H9 (cell line): ENCODE data around the gene SMIM9. TPM values are rescaled to one million over a fixed set of nuclear protein-coding genes. Genes with fewer than 3 reads are reported as not detected.

Experiments used
- DNase-seq: peaks from one replicate; pipeline ENCODE4 v3.0.0-alpha.2; 2017
- H2AFZ ChIP-seq: one replicate; pipeline ENCODE4 v1.6.1; 2013; ENCODE audit warnings: mild to moderate bottlenecking, low read length, control low read depth, moderate library complexity
- H2AK5ac ChIP-seq: 2 replicates; pipeline ENCODE4 v1.6.1; 2013; ENCODE audit warnings: low read length, control low read depth, mixed read lengths; ENCODE audit not compliant: insufficient read length
- H2BK120ac ChIP-seq: one replicate; pipeline ENCODE4 v1.6.1; 2013; ENCODE audit warnings: low read depth, mild to moderate bottlenecking, low read length, control low read depth, inconsistent platforms; ENCODE audit not compliant: poor library complexity, severe bottlenecking
- H2BK12ac ChIP-seq: 2 replicates; pipeline ENCODE4 v1.6.1; 2013; ENCODE audit warnings: low read length, control low read depth, mixed read lengths, low read depth; ENCODE audit not compliant: insufficient read length
- H2BK15ac ChIP-seq: 2 replicates; pipeline ENCODE4 v1.6.1; 2013; ENCODE audit warnings: low read depth, low read length, control low read depth
- H2BK20ac ChIP-seq: one replicate; pipeline ENCODE4 v1.6.1; 2013; ENCODE audit warnings: low read depth, mild to moderate bottlenecking, low read length, control low read depth, inconsistent platforms; ENCODE audit not compliant: poor library complexity, severe bottlenecking
- H2BK5ac ChIP-seq: 2 replicates; pipeline ENCODE4 v1.6.1; 2013; ENCODE audit warnings: low read length, control low read depth, mixed read lengths; ENCODE audit not compliant: insufficient read length
- H3K14ac ChIP-seq: 2 replicates; pipeline ENCODE4 v1.6.1; 2013; ENCODE audit warnings: low read length, control low read depth; ENCODE audit not compliant: insufficient read depth
- H3K18ac ChIP-seq: 2 replicates; pipeline ENCODE4 v1.6.1; 2013; ENCODE audit warnings: low read depth, mild to moderate bottlenecking, mixed read lengths, low read length, control low read depth; ENCODE audit not compliant: insufficient read length
- H3K23ac ChIP-seq: 2 replicates; pipeline ENCODE4 v1.6.1; 2013; ENCODE audit warnings: low read length, control low read depth, mixed read lengths, low read depth; ENCODE audit not compliant: insufficient read length
- H3K23me2 ChIP-seq: 2 replicates; pipeline ENCODE4 v1.6.1; 2013; ENCODE audit warnings: low read depth, mild to moderate bottlenecking, mixed read lengths, low read length, control low read depth; ENCODE audit not compliant: insufficient read length, poor library complexity, severe bottlenecking
- H3K27ac ChIP-seq: 2 replicates; pipeline ENCODE4 v1.5.1; 2013; ENCODE audit warnings: low read length, control low read depth, mixed read lengths, low read depth; ENCODE audit not compliant: insufficient read length
- H3K27me3 ChIP-seq: 2 replicates; pipeline ENCODE4 v1.6.1; 2013; ENCODE audit warnings: low read length, control low read depth, inconsistent platforms; ENCODE audit not compliant: insufficient read depth
- H3K4ac ChIP-seq: 2 replicates; pipeline ENCODE4 v1.6.1; 2013; ENCODE audit warnings: low read depth, mild to moderate bottlenecking, control low read depth, inconsistent platforms, low read length, moderate library complexity
- H3K4me1 ChIP-seq: 2 replicates; pipeline ENCODE4 v1.6.1; 2013; ENCODE audit warnings: low read length, control low read depth, inconsistent platforms; ENCODE audit not compliant: insufficient read depth
- H3K4me2 ChIP-seq: 2 replicates; pipeline ENCODE4 v1.6.1; 2013; ENCODE audit warnings: low read length, control low read depth, mixed read lengths; ENCODE audit not compliant: insufficient read length, insufficient read depth
- H3K56ac ChIP-seq: 2 replicates; pipeline ENCODE4 v1.6.1; 2013; ENCODE audit warnings: low read depth, mild to moderate bottlenecking, mixed read lengths, low read length, control low read depth; ENCODE audit not compliant: insufficient read length
- H3K79me1 ChIP-seq: 2 replicates; pipeline ENCODE4 v1.6.1; 2013; ENCODE audit warnings: low read depth, mild to moderate bottlenecking, moderate library complexity, low read length, control low read depth, inconsistent platforms; ENCODE audit not compliant: insufficient read depth, poor library complexity, severe bottlenecking
- H3K79me2 ChIP-seq: 2 replicates; pipeline ENCODE4 v1.6.1; 2013; ENCODE audit warnings: low read length, control low read depth, inconsistent platforms; ENCODE audit not compliant: insufficient read depth
- H3K9ac ChIP-seq: 2 replicates; pipeline ENCODE4 v1.6.1; 2013; ENCODE audit warnings: low read length, control low read depth, mixed read lengths; ENCODE audit not compliant: insufficient read length; ENCODE audit errors: extremely low read depth
- H3K9me3 ChIP-seq: one replicate; pipeline ENCODE4 v1.6.1; 2013; ENCODE audit warnings: low read depth, low read length, inconsistent platforms; ENCODE audit not compliant: control insufficient read depth
- H3T11ph ChIP-seq: one replicate; pipeline ENCODE4 v1.6.1; 2013; ENCODE audit warnings: mild to moderate bottlenecking, low read length, control low read depth, inconsistent platforms
- H4K20me1 ChIP-seq: one replicate; pipeline ENCODE4 v1.6.1; 2013; ENCODE audit not compliant: control insufficient read depth, insufficient read length, insufficient read depth
- H4K5ac ChIP-seq: 2 replicates; pipeline ENCODE4 v1.6.1; 2013; ENCODE audit warnings: low read depth, mild to moderate bottlenecking, mixed read lengths, low read length, control low read depth; ENCODE audit not compliant: insufficient read length
- H4K8ac ChIP-seq: replicated peaks from 2 replicates; pipeline ENCODE4 v1.6.1; 2013; ENCODE audit warnings: low read length, control low read depth, mixed read lengths, low read depth; ENCODE audit not compliant: insufficient read length
- H4K91ac ChIP-seq: 2 replicates; pipeline ENCODE4 v1.6.1; 2013; ENCODE audit warnings: low read depth, mild to moderate bottlenecking, moderate library complexity, mixed read lengths, low read length, control low read depth; ENCODE audit not compliant: insufficient read length
- H3K27ac Mint-ChIP-seq, 3 experiments: 2 replicates in 2 of 3; 3 replicates in 1 of 3; pipeline ENCODE4 v1.8.0; 2020 to 2021; ENCODE audit warnings: mixed read lengths in 3 of 3, mild to moderate bottlenecking in 1 of 3, moderate library complexity in 1 of 3
- H3K27me3 Mint-ChIP-seq: 2 replicates; pipeline ENCODE4 v1.8.0; 2021; ENCODE audit warnings: low read depth, mild to moderate bottlenecking, moderate library complexity, mixed read lengths
- H3K36me3 Mint-ChIP-seq, 3 experiments: 2 replicates in 2 of 3; 3 replicates in 1 of 3; pipeline ENCODE4 v1.8.0; 2020 to 2021; ENCODE audit warnings: low read depth in 3 of 3, mixed read lengths in 3 of 3; ENCODE audit not compliant: insufficient read depth in 1 of 3
- H3K4me1 Mint-ChIP-seq, 2 experiments: 2 replicates each; pipeline ENCODE4 v1.8.0; 2020; ENCODE audit warnings: mixed read lengths in 2 of 2
- H3K4me3 Mint-ChIP-seq, 2 experiments: 2 replicates in 1 of 2; 3 replicates in 1 of 2; pipeline ENCODE4 v1.8.0; 2020 to 2021; ENCODE audit warnings: mild to moderate bottlenecking in 2 of 2, mixed read lengths in 2 of 2, moderate library complexity in 1 of 2
- H3K9me3 Mint-ChIP-seq, 2 experiments: 2 replicates in 1 of 2; 3 replicates in 1 of 2; pipeline ENCODE4 v1.8.0; 2020; ENCODE audit warnings: mild to moderate bottlenecking in 2 of 2, mixed read lengths in 2 of 2, moderate library complexity in 1 of 2
- CTCF ChIP-seq: fragments of 200-600 bp; sonication (generic); conservative IDR thresholded peaks from 3 replicates; pipeline ENCODE4 v1.8.0; 2021; ENCODE audit warnings: antibody characterized with exemption, mild to moderate bottlenecking
- WGBS: extraction: QIAGEN DNeasy Blood & Tissue Kit; methylation state at CpG from one replicate; pipeline ENCODE4 v1.1.7; 2013; ENCODE audit warnings: missing lambda C conversion rate, low lambda C conversion rate, mixed read lengths; ENCODE audit not compliant: insufficient read length; ENCODE audit errors: extremely low coverage; 5-methylcytosine and 5-hydroxymethylcytosine counted together
- total RNA-seq: library from RNA; stranded (reverse); gene quantifications from 2 replicates; pipeline ENCODE4 v1.2.1, GENCODE V29; 2021

SMIM9 gene
- total RNA-seq, 1 experiment from 2014 or later, result not detected

- H3K23ac ChIP-seq, result no peak overlapping the region
- Mint-ChIP-seq H3K27me3 (no peaks in the 10 kb centered on the region; the same call in 1 of the 2 replicates), H3K36me3 (peaks cover 19 to 67% (median 29%) of the 10 kb centered on the region in 3 experiments), H3K4me1 (peaks cover 7% of the 10 kb centered on the region in 2 experiments; a peak in 2 of 4 replicates), H3K9me3 (peaks cover 73 to 82% of the 10 kb centered on the region in 2 experiments), H3K27ac (no peak overlapping the region), H3K4me3 (no peak overlapping the region)
- H3K23me2 ChIP-seq, result no peaks in the 10 kb centered on the region
- no peak overlapping the region for H4K91ac ChIP-seq
- no peaks in the 10 kb centered on the region for H3K79me1 ChIP-seq
- no peak overlapping the region for H2AK5ac ChIP-seq
- H3K79me2 ChIP-seq, result no peaks in the 10 kb centered on the region
- WGBS, result no CpG with 5 or more reads among the region's 9 CpGs
- no peak overlapping the region for H3T11ph ChIP-seq
- no peak overlapping the region for H3K14ac ChIP-seq
- H2BK15ac ChIP-seq, result no peak overlapping the region
- H3K9ac ChIP-seq, result no peak overlapping the region
- no peak overlapping the region for H3K18ac ChIP-seq
- H3K27me3 ChIP-seq, result no peaks in the 10 kb centered on the region
- H3K9me3 ChIP-seq, result peaks cover 48% of the 10 kb centered on the region
- H4K5ac ChIP-seq, result no peak overlapping the region
- no peak overlapping the region for H2BK12ac ChIP-seq
- DNase-seq, result no peak
- no peaks in the 10 kb centered on the region for H3K4me1 ChIP-seq
- no peak overlapping the region for H3K4ac ChIP-seq
- H3K4me2 ChIP-seq, result no peak overlapping the region
- H3K56ac ChIP-seq, result no peak overlapping the region
- H2BK5ac ChIP-seq, result no peak overlapping the region
- no peak for TF ChIP-seq CTCF
- H2AFZ ChIP-seq, result no peak overlapping the region
- H2BK20ac ChIP-seq, result no peak overlapping the region
- no peak overlapping the region for H2BK120ac ChIP-seq
- H3K27ac ChIP-seq, result no peak overlapping the region
- no peak overlapping the region for H4K8ac ChIP-seq
- H4K20me1 ChIP-seq, result no peaks in the 10 kb centered on the region
Observed at GRCh38 chrX:154780968-154781367, 53.5 kb downstream of the SMIM9 start.
